ENCODE data around the gene SYTL2.
A peak's percentile ranks its signal among the peaks of the same experiment; 100 is the strongest.

SYTL2 gene

GRCh38 chr11:85725510-85726258 is 85.3 kb downstream of the SYTL2 start:
- DNase-seq = no peak

GRCh38 chr11:85724748-85725465 is 86.0 kb downstream of the SYTL2 start:
- DNase-seq = no peak

- no peak for DNase-seq
Measured at GRCh38 chr11:85723088-85723487, 87.9 kb downstream of the SYTL2 start.

- DNase-seq = no peak
Measured at GRCh38 chr11:85721191-85721590, 89.8 kb downstream of the SYTL2 start.

- DNase-seq = no peak
Measured at GRCh38 chr11:85718991-85719807, 91.7 kb downstream of the SYTL2 start.

GRCh38 chr11:85718126-85718943 is 92.6 kb downstream of the SYTL2 start:
- DNase-seq = no peak

- DNase-seq = no peak
Measured at GRCh38 chr11:85717429-85717828, 93.5 kb downstream of the SYTL2 start.

GRCh38 chr11:85712953-85713352 is 98.0 kb downstream of the SYTL2 start:
- DNase-seq = no peak

- DNase-seq = no peak
Measured at GRCh38 chr11:85710917-85711316, 100.0 kb downstream of the SYTL2 start.

GRCh38 chr11:85709941-85710702 is 100.8 kb downstream of the SYTL2 start:
- no peak for DNase-seq

GRCh38 chr11:85705800-85706199 is 105.1 kb downstream of the SYTL2 start:
- DNase-seq = no peak

- no peak for DNase-seq
Measured at GRCh38 chr11:85704967-85705366, 106.0 kb downstream of the SYTL2 start.

GRCh38 chr11:85699957-85700741 is 110.8 kb downstream of the SYTL2 start:
- DNase-seq = no peak

- no peak for DNase-seq
Measured at GRCh38 chr11:85698195-85698594, 112.7 kb downstream of the SYTL2 start.

GRCh38 chr11:85697747-85698146 is 113.2 kb downstream of the SYTL2 start:
- DNase-seq = no peak

GRCh38 chr11:85695546-85695945 is 115.4 kb downstream of the SYTL2 start:
- no peak for DNase-seq

GRCh38 chr11:85694385-85694980 is 116.5 kb downstream of the SYTL2 start:
- DNase-seq = no peak

GRCh38 chr11:85685820-85686459 is 125.0 kb downstream of the SYTL2 start, which contains the start of gene CCDC89:
TSS of gene CCDC89 (minus strand) at chr11:85686195. CDS start at chr11:85686130, 65 bp downstream.
- DNase-seq = peak; percentile 83

GRCh38 chr11:85685125-85685819 is 125.7 kb downstream of the SYTL2 start:
- DNase-seq = no peak
